Measurements from ENCODE around the gene NMNAT2.
"Not testable (repeated sequence)": the region's sequence is repeated elsewhere in the genome, so short reads cannot be mapped to it uniquely, and the experiment has no call there.

The NMNAT2 gene

GRCh38 chr1:183251101-183251958 is 166.8 kb downstream of the NMNAT2 start:
- no peak for DNase-seq

DNA sequence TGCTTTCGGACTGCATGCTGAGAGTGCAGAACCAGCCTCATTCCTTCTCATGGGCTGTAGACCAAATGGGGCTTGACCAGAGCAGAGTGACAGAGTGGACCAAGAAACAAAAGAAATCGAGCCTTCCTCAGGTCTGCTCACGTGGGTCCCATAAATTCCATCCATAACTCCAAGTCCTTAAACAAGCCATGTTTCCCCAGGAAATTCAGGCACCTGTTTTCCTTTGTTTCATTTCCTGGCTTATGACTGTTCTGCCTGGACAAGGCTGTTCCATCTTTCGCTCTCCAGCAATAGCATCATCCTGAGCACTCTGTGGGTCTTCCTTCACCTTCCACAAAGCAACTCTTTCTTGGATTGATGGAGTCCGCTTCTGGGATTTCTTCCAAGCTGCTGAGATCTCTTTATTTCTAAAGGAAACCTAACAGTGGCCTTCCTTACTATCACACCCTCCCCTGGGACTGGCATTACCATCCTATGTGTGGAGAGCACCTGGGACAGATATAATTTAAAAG is 168.2 kb downstream of the NMNAT2 start:
- no peak for DNase-seq

DNA sequence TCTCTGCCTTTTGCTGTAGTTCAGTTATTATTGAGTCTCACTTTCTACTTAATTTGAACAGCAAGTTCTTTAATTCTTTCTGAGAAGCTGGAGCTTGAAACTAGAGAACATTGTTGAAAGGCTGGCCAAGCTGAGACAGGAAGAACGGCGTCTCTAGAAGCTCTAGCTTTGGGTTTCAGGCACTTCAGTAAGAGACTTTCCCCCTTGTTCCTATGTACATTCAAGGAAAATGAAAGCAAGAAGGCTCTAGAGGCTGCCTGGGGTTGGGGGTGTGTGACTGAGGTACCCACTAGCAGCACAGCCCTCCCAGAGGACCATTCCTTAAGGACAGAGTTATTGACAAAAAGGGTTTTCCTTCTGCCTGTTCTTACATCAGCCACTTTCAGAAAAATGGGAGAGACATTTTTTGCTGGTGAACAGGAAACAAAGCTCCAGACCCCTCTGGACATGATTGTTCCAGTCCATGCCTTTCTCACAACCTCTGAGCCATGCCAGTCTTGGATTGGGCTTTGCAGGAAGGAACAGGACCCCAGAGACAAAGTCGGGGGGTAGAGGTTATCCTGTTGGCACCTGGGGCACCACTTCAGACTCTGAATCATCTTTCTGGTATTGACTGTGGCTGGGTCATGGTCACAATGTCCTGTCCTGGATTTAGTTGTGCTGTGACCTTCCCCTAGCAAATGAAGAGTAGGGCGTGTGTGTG is 169.0 kb downstream of the NMNAT2 start:
- DNase-seq: no peak

GRCh38 chr1:183247931-183248330 is 170.2 kb downstream of the NMNAT2 start:
- DNase-seq: no peak

GRCh38 chr1:183247484-183247883 is 170.7 kb downstream of the NMNAT2 start:
- no peak for DNase-seq

DNA sequence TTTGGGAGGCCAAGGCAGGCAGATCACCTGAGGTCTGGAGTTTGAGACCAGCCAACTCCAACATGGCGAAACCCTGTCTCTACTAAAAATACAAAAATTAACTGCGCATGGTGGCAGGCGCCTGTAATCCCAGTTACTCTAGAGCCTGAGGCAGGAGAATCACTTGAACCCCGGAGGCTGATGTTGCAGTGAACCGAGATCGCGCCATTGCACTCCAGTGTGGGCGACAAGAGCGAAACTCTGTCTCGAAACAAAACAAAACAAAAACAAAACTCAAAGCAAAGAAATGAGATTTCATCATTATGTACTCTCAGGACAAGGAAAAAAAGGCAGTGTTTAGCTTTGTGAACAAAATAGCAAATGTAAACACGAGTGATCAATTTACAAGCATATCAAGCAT is 171.1 kb downstream of the NMNAT2 start:
- no peak for DNase-seq

- no peak for DNase-seq
These were observed 171.7 kb downstream of the NMNAT2 start for GRCh38 chr1:183246436-183246835.

DNA sequence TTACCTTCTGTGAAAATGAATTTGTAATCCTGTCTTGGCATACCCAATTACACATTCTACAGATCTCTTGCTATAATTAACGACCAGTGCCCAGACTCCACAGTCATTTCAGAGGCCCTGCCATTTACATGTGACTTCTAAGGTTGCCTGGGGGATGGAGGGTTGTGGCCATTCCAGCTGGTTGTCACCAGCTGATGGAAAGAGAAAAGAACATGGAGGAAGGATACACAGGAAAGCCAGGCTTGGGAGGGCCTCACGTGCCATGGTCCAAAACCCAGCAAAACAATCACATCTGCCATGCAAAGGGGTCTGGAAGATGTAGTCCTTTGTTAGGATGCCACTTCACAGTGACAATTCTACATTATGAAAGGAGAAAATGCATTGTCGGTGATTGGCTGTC is 172.8 kb downstream of the NMNAT2 start:
- DNase-seq: no peak

GRCh38 chr1:183244466-183244865 is 173.7 kb downstream of the NMNAT2 start:
- DNase-seq: no peak

- no peak for DNase-seq
These were observed 174.8 kb downstream of the NMNAT2 start for GRCh38 chr1:183243161-183244050.

GRCh38 chr1:183242556-183242955 is 175.6 kb downstream of the NMNAT2 start:
- no peak for DNase-seq

- DNase-seq: no peak
These were observed 176.7 kb downstream of the NMNAT2 start for GRCh38 chr1:183241471-183241870.

DNA sequence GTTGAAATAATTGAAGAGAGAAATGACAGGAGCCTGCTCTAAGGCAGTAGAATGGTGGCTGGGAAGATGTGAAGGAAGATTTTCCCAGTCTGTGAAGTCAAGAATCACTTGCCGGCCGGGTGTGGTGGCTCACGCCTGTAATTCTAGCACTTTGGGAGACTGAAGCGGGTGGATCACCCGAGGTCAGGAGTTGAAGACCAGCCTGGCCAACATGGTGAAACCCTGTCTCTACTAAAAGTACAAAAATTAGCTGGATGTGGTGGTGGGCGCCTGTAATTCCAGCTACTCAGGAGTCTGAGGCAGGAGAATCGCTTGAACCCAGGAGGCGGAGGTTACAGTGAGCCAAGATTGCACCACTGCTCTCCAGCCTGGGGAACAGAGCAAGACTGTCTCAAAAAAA is 177.3 kb downstream of the NMNAT2 start:
- not testable (repeated sequence) for DNase-seq

DNA sequence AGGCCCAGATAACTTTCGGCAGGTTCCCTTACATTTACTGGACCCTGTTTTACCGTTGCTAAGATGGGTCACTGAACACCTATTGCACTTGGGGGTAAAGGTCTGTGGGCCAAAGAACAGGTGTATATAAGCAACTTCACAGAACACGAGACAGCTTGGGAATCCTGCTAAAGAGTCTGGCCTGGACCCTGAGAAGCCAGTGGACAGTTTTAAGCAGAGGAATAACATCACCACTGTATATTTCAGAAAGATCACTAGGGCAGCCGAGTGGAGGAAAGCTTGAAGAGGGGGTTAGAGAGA is 177.7 kb downstream of the NMNAT2 start:
- DNase-seq: no peak

- no peak for DNase-seq
These were observed 178.2 kb downstream of the NMNAT2 start for GRCh38 chr1:183239793-183240525.

DNA sequence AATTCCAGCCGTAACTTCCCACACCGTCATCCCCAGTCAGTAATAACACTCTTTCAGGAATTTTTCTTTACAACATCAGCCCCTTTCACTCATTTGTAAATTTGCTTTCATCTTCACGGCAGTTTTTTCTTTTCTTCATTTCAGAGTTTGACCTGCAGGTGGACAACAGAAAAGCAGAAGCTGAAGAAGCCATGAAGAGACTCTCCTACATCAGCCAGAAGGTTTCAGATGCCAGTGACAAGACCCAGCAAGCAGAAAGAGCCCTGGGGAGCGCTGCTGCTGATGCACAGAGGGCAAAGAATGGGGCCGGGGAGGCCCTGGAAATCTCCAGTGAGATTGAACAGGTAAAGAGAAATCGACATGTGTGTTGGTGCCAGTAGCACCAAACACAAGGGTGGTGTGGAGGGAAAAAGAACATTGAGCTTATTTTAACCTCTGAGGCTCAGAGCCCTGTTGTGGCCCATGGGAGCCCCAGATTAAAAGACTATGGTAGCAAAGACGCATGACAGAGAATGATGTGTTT is 178.9 kb downstream of the NMNAT2 start:
- no peak for DNase-seq

GRCh38 chr1:183238071-183238470 is 180.1 kb downstream of the NMNAT2 start:
- DNase-seq: no peak

DNA sequence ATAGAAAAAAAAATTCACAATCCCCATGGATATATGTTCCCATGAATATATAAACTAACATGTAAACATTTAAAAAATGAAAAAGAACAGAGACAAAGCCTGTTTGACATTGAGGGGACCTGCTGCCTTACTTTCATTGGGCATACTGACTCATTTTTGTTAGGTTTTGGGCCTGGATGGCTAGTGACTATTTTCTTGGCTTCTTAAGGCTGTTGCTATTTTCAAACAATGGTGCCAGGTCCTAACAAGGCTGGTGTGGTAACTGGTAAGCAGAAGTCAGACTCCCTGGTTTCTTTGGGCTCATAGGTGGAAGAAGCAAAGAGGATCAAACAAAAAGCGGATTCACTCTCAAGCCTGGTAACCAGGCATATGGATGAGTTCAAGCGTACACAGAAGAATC is 181.1 kb downstream of the NMNAT2 start:
- no peak for DNase-seq

- DNase-seq: no peak
These were observed 181.9 kb downstream of the NMNAT2 start for GRCh38 chr1:183236158-183236725.

GRCh38 chr1:183235503-183235902 is 182.7 kb downstream of the NMNAT2 start:
- no peak for DNase-seq

DNA sequence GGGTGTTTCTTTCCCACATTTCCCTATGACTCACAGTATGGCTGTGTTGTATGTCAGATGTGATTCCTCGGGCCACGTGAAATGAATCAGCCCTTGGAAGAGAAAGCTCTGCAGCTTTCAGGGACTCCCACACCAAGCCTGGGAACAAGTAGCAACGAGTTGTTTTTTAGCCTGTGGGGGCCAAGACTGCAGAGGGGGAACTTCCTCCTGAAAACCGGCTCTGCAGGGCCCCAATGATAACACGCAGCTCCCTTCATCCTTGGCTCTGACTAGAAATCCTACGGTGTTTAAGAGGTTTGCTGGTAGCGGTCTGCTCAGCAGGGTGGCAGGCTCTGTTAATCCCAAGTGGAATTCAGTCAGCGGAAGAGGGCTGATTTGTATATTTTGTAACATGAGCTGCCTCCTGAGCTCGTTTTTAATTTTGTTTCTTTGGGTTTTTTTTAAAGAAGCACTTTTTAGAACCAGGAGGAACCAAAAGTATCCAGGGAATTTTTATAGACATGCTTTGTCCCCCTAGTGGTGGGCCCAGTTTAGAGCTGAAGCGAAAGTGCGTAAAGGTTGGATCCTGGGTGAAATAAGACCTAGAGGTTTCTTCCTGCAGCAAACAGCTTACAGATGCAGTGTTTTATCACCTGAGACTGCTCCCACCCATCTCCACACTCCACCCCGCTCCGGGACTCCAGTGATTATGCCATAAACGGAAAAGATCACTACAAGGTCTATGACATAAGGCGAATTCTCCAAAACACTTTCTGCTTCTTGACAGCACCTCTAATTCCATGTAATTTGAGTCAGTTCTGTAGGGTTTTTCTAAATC is 183.3 kb downstream of the NMNAT2 start:
- no peak for DNase-seq

Data from activated CD4-positive, CD25-positive, alpha-beta regulatory T cell treated with anti-CD3 and anti-CD28 coated beads, Interleukin-2, amount 50 U/mL, for 72 hours (primary cell).